Karpas-422 (cell line): ENCODE data around the gene XRCC3. TPM values are rescaled to one million over a fixed set of nuclear protein-coding genes. Genes with fewer than 3 reads are reported as not detected.

Experiments used
- DNase-seq: peaks from one replicate; pipeline ENCODE4 v3.0.0-alpha.2; 2015
- H2AFZ ChIP-seq: fragments of 200-600 bp; sonication (generic); 2 replicates; pipeline ENCODE4 v1.6.1; 2014; ENCODE audit warnings: antibody characterized with exemption, low read length, mixed read lengths
- H3K27ac ChIP-seq: fragments of 200-600 bp; sonication (generic); 2 replicates; pipeline ENCODE4 v1.5.1; 2014; ENCODE audit warnings: mild to moderate bottlenecking, low read length, moderate library complexity
- H3K27me3 ChIP-seq: fragments of 200-600 bp; sonication (generic); 2 replicates; pipeline ENCODE4 v1.6.1; 2014; ENCODE audit warnings: low read length, mixed read lengths
- H3K36me3 ChIP-seq: fragments of 200-600 bp; sonication (generic); 2 replicates; pipeline ENCODE4 v1.6.1; 2014; ENCODE audit warnings: low read length, mixed read lengths; ENCODE audit not compliant: insufficient read depth
- H3K4me1 ChIP-seq: fragments of 200-600 bp; sonication (generic); 2 replicates; pipeline ENCODE4 v1.6.1; 2014; ENCODE audit warnings: mild to moderate bottlenecking, low read length, mixed read lengths
- H3K4me2 ChIP-seq: fragments of 200-600 bp; sonication (generic); 2 replicates; pipeline ENCODE4 v1.6.1; 2014; ENCODE audit warnings: low read length, low read depth, mild to moderate bottlenecking; ENCODE audit not compliant: poor library complexity, severe bottlenecking
- H3K4me3 ChIP-seq: fragments of 200-600 bp; sonication (generic); 2 replicates; pipeline ENCODE4 v1.5.1; 2014; ENCODE audit warnings: mild to moderate bottlenecking, antibody characterized with exemption, low read length, mixed read lengths
- H3K79me2 ChIP-seq: fragments of 200-600 bp; sonication (generic); 2 replicates; pipeline ENCODE4 v1.6.1; 2014; ENCODE audit warnings: mild to moderate bottlenecking, low read length, mixed read lengths
- H3K9ac ChIP-seq: fragments of 200-600 bp; sonication (generic); 2 replicates; pipeline ENCODE4 v1.6.0; 2014; ENCODE audit warnings: low read length
- H3K9me2 ChIP-seq: fragments of 200-600 bp; sonication (generic), shearing (Covaris generic); replicated peaks from 2 replicates; pipeline ENCODE4 v1.6.0; 2014; ENCODE audit warnings: mild to moderate bottlenecking, low read length, moderate library complexity; ENCODE audit not compliant: insufficient read depth
- H3K9me3 ChIP-seq: fragments of 300-700, 200-600 bp; sonication (generic); 2 replicates; pipeline ENCODE4 v1.6.1; 2014; ENCODE audit warnings: low read length, mixed read lengths
- H4K20me1 ChIP-seq: fragments of 200-600 bp; sonication (generic); 2 replicates; pipeline ENCODE4 v1.6.1; 2014; ENCODE audit warnings: mild to moderate bottlenecking, antibody characterized with exemption, low read length, low read depth; ENCODE audit not compliant: insufficient read depth
- total RNA-seq: library from RNA; depleted of rRNA; stranded (reverse); fragments of >200 nt; shearing (Covaris generic); gene quantifications from 2 replicates; pipeline ENCODE4 v1.2.3, GENCODE V29; 2014; ENCODE audit warnings: low replicate concordance

The XRCC3 gene
- total RNA-seq, 1 experiment from 2014 or later = 36.7 TPM

DNA sequence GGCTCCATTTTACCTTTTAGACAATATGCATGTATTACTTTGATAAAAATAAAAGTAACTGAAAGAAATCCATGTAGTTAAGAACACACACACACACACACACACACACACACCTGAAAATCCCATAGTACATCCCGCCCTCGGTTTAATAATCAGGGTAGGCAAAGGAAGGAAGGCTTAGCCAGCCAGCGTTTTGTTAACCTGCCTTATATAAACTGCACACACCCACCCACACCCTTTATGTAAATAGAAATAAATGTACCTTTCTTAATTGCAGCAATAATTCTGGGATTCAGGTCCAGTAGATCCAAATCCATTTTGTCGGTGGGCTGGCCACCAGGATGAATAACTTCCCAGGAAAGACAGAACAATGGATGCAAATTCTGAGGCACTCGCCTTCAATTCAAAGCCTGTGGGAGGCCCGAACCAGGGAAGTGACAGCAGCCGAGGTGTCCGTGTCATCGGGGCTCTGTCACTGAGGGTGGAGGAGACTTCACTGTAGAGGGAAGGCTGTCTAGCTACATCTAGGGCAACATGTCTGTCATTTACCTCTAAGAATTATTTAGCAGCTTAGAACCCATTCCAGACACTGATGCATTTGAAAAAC lies 4.4 kb downstream of the XRCC3 start:
- Histone ChIP-seq H3K27me3 (no peaks in the 10 kb centered on the region), H2AFZ (no peak overlapping the region), H3K79me2 (peaks cover 57% of the 10 kb centered on the region), H4K20me1 (peaks cover 17% of the 10 kb centered on the region; the same call in 1 of the 2 replicates), H3K9me2 (no peaks in the 10 kb centered on the region), H3K9ac (peak overlapping the region; percentile 17; the same call in 1 of the 2 replicates), H3K4me2 (no peak overlapping the region), H3K9me3 (no peaks in the 10 kb centered on the region), H3K27ac (0 out of 2 replicates have a peak overlapping the region, but pooled peaks have one; percentile 9), H3K4me1 (peaks cover 35% of the 10 kb centered on the region), H3K36me3 (peaks cover 32% of the 10 kb centered on the region), H3K4me3 (no peak overlapping the region)
- no peak for DNase-seq

- Histone ChIP-seq H3K4me2 (no peak overlapping the region), H3K36me3 (peaks cover 39% of the 10 kb centered on the region), H3K79me2 (peaks cover 53% of the 10 kb centered on the region), H3K9ac (no peak overlapping the region), H3K9me2 (no peaks in the 10 kb centered on the region), H4K20me1 (peaks cover 20% of the 10 kb centered on the region; the same call in 1 of the 2 replicates), H3K4me3 (no peak overlapping the region), H3K27me3 (no peaks in the 10 kb centered on the region), H3K9me3 (no peaks in the 10 kb centered on the region), H3K27ac (no peak overlapping the region), H3K4me1 (peaks cover 35% of the 10 kb centered on the region), H2AFZ (no peak overlapping the region)
- DNase-seq = no peak
Measured at GRCh38 chr14:103709814-103710213, 5.4 kb downstream of the XRCC3 start.

DNA sequence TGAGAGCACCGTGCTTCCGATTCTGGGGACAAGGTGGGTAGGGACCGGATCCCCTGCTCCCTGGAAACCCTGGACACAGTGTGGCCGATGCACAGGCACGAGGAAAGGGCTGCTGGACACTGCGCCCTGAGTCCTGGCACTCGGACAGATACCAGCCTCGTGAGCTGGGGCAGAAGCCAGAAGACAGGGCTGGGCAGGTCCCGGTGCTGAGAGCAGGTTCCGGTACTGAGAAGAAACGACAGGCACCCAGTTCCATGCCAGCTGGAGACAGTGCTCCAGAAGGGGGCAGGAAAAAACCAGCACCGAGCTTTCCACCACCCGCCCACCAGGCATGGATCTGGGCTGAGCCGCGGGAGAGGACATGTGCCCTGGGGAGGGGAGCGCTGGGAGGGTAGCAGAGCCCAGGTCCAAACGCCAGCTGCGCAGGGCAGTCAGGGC lies 6.5 kb downstream of the XRCC3 start:
- peaks cover 20% of the 10 kb centered on the region; the same call in 1 of the 2 replicates for H4K20me1 ChIP-seq
- no peak overlapping the region for H3K4me2 ChIP-seq
- no peaks in the 10 kb centered on the region for H3K27me3 ChIP-seq
- no peak for DNase-seq
- no peak overlapping the region for H3K27ac ChIP-seq
- no peaks in the 10 kb centered on the region for H3K9me3 ChIP-seq
- H3K36me3 ChIP-seq = peaks cover 45% of the 10 kb centered on the region
- H3K9ac ChIP-seq = no peak overlapping the region
- no peaks in the 10 kb centered on the region for H3K9me2 ChIP-seq
- H3K79me2 ChIP-seq = peaks cover 42% of the 10 kb centered on the region
- no peak overlapping the region for H2AFZ ChIP-seq
- H3K4me1 ChIP-seq = peaks cover 27% of the 10 kb centered on the region
- H3K4me3 ChIP-seq = no peak overlapping the region

GRCh38 chr14:103707329-103708263 lies 7.7 kb downstream of the XRCC3 start:
- H3K9me3 ChIP-seq = no peaks in the 10 kb centered on the region
- no peaks in the 10 kb centered on the region for H3K9me2 ChIP-seq
- H3K79me2 ChIP-seq = peaks cover 31% of the 10 kb centered on the region
- H4K20me1 ChIP-seq = peaks cover 20% of the 10 kb centered on the region; the same call in 1 of the 2 replicates
- peaks cover 29% of the 10 kb centered on the region for H3K4me1 ChIP-seq
- DNase-seq = no peak
- H3K27me3 ChIP-seq = no peaks in the 10 kb centered on the region
- no peak overlapping the region for H3K27ac ChIP-seq
- no peak overlapping the region for H2AFZ ChIP-seq
- no peak overlapping the region for H3K4me3 ChIP-seq
- no peak overlapping the region for H3K4me2 ChIP-seq
- H3K36me3 ChIP-seq = peaks cover 45% of the 10 kb centered on the region
- no peak overlapping the region for H3K9ac ChIP-seq

DNA sequence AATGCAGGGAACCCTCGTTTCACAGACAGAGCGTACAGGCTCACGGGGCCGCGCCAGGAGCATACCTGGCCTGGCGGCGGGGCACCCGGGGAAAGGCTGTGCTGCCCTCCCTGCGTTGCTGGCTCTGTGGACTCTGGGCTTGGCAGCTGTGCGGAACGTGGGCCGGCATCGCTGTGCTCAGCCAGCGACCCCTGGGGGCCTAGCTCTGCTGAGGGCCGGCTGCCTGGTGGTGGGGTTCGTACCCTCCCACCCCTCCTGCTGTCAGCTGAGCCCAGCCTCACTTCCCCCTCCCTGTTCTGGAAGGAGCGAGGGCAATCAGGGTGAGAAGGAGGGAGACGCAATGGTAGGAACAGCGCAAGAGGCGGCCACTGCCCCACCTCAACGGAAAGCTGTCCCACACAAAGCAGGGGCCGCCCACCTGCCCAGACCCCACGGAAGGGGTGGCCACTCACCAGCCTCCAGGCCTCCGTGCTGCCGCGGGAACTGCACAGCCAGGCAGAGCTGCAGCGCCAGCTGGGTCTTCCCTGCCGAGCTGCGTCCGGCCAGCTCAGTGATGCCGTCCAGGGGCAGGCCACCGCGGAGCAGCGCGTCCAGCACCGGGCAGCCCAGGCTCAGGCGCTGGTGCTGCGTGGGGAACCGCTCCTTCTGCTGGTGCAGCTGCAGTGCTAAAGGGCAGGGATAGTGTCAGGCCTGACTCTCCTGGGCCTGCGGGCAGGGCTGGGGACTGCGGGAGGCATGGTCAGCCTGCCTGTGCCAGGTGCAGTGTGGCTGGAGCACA lies 8.5 kb downstream of the XRCC3 start:
- Histone ChIP-seq H4K20me1 (peaks cover 20% of the 10 kb centered on the region; the same call in 1 of the 2 replicates), H3K9me3 (no peaks in the 10 kb centered on the region), H3K9ac (no peak overlapping the region), H2AFZ (no peak overlapping the region), H3K4me3 (no peak overlapping the region), H3K27me3 (no peaks in the 10 kb centered on the region), H3K4me1 (peaks cover 31% of the 10 kb centered on the region), H3K27ac (no peak overlapping the region), H3K9me2 (no peaks in the 10 kb centered on the region), H3K4me2 (no peak overlapping the region), H3K36me3 (peaks cover 45% of the 10 kb centered on the region), H3K79me2 (peaks cover 23% of the 10 kb centered on the region)
- no peak for DNase-seq

DNA sequence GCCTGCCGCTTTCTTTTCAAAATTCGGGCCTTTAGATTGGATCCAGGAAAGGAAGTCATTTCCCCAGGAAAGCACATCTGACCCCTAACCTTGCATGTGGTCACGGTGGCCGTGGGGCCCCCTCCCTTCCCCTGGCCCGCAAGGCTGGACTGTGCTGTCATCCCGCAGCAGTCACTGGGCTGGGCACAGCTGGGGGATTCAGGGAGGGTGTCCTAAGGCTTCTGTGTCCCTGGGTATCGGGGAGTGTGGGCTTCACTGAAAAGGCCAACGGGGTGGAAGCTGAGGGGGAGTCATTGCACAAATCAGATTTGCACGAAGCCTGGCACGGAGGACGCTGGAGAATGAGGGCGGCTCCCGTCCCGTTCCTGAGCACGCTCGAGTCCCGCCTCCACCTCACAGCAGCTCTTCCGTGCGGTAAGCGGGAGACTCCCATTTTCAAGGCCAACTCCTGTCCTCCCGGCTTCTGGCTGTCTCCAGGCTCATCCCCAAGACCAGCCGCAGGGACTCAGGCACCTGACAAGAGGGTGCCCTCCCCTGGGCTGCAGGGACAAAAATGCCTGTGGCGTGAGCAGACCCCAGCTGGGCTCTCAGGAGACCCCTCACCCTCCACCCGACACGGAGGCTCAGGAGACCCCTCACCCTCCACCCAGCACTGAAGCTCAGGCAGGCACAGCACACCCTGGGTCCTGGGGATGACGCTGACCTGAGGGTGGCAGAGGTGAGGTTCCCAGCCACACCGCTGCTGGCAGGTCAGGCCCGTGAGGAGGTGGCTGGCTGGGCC lies 9.6 kb downstream of the XRCC3 start:
- Histone ChIP-seq H3K36me3 (peaks cover 40% of the 10 kb centered on the region; the same call in 1 of the 2 replicates), H2AFZ (no peak overlapping the region), H3K9ac (no peak overlapping the region)

GRCh38 chr14:103705118-103705503 lies 10.1 kb downstream of the XRCC3 start:
- Histone ChIP-seq H3K36me3 (peaks cover 38% of the 10 kb centered on the region; the same call in 1 of the 2 replicates), H3K9me2 (no peaks in the 10 kb centered on the region), H3K9me3 (no peaks in the 10 kb centered on the region), H3K9ac (no peak overlapping the region), H2AFZ (no peak overlapping the region), H3K79me2 (peaks cover 11% of the 10 kb centered on the region; the same call in 1 of the 2 replicates), H3K4me2 (no peak overlapping the region), H3K27me3 (no peaks in the 10 kb centered on the region), H4K20me1 (peaks cover 27% of the 10 kb centered on the region), H3K4me3 (no peak overlapping the region), H3K4me1 (peaks cover 36% of the 10 kb centered on the region), H3K27ac (no peak overlapping the region)
- DNase-seq = no peak

More for the DNA sequence above, 9.6 kb downstream of the XRCC3 start:
- Histone ChIP-seq H3K27me3 (no peaks in the 10 kb centered on the region), H3K9me3 (no peaks in the 10 kb centered on the region), H4K20me1 (peaks cover 21% of the 10 kb centered on the region; the same call in 1 of the 2 replicates), H3K4me3 (no peak overlapping the region), H3K4me1 (peaks cover 31% of the 10 kb centered on the region), H3K27ac (no peak overlapping the region), H3K4me2 (no peak overlapping the region), H3K9me2 (no peaks in the 10 kb centered on the region), H3K79me2 (peaks cover 13% of the 10 kb centered on the region)
- no peak for DNase-seq
